NB4 (cell line): ENCODE data around the gene ARPC1A.

Experiments
- POLR2A ChIP-seq: IDR thresholded peaks from 2 replicates; pipeline ENCODE4 v1.6.1; 2011; ENCODE audit warnings: mild to moderate bottlenecking; ENCODE audit not compliant: insufficient read length; ENCODE audit errors: extremely low read depth
- TF ChIP-seq, protein P1 (sequence below): IDR thresholded peaks from one replicate; pipeline ENCODE4 v1.5.1; 2012; ENCODE audit warnings: low read depth, low read length
- TF ChIP-seq, protein P2 (sequence below): IDR thresholded peaks from 2 replicates; pipeline ENCODE4 v1.6.1; 2011; ENCODE audit warnings: low read depth, low read length

DNA sequence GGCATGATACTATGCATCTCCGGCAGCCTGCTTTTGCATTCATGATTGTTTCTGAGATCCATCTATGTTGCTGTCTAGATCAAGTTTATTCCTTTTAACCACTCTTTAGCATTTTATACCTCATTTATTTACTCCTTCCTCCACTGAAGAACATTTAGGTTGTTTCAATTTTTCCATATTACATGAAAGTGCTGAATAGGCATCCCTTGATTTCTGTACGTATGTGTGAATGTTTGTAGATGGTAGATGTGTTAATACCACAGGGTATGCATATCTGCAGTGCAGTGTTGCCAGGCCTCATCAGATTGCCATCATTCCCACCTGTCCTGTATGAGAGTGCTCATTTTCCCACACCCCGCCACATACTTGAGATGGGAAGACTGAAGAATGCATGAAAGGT, 13.9 kb downstream of the ARPC1A start:
- TF ChIP-seq, protein P1, sequence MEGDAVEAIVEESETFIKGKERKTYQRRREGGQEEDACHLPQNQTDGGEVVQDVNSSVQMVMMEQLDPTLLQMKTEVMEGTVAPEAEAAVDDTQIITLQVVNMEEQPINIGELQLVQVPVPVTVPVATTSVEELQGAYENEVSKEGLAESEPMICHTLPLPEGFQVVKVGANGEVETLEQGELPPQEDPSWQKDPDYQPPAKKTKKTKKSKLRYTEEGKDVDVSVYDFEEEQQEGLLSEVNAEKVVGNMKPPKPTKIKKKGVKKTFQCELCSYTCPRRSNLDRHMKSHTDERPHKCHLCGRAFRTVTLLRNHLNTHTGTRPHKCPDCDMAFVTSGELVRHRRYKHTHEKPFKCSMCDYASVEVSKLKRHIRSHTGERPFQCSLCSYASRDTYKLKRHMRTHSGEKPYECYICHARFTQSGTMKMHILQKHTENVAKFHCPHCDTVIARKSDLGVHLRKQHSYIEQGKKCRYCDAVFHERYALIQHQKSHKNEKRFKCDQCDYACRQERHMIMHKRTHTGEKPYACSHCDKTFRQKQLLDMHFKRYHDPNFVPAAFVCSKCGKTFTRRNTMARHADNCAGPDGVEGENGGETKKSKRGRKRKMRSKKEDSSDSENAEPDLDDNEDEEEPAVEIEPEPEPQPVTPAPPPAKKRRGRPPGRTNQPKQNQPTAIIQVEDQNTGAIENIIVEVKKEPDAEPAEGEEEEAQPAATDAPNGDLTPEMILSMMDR: no peak
- TF ChIP-seq, protein P2, sequence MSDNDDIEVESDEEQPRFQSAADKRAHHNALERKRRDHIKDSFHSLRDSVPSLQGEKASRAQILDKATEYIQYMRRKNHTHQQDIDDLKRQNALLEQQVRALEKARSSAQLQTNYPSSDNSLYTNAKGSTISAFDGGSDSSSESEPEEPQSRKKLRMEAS: no peak
- no peak for TF ChIP-seq POLR2A
